GM21528 (cell line): ENCODE measurements around the gene ACTR6.
"Not testable (repeated sequence)": the region's sequence is repeated elsewhere in the genome, so short reads cannot be mapped to it uniquely, and the experiment has no call there.

Experiments used
- ATAC-seq: cut with Tn5 transposase; IDR thresholded peaks from one replicate; pipeline ENCODE4 v1.9.1; 2021; ENCODE audit warnings: mild to moderate bottlenecking, moderate library complexity; ENCODE audit not compliant: unreplicated experiment, low FRiP score

The ACTR6 gene

DNA sequence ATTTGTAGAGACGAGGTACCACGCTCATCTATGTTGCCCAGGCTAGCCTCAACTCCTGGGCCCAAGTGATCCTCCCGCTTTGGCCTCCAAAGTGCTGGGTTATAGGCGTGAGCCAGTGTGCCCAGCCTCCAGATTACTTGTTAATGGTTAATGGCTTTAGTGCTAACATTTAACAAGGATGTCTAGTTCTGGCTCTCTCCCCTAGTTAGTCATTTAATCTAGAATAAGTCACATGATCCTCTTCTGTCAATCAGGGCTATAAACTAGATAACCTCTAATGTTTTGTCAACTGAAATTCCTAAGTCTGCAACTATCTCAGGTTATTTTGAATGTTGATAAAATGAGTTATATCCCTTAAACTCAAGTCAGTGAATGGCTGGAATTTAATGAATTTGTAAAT, 15.7 kb downstream of the ACTR6 start:
- no peak for ATAC-seq

GRCh38 chr12:100219328-100220109, 18.9 kb downstream of the ACTR6 start:
- no peak for ATAC-seq

GRCh38 chr12:100221523-100221922, 20.9 kb downstream of the ACTR6 start:
- ATAC-seq: no peak

GRCh38 chr12:100222173-100222572, 21.6 kb downstream of the ACTR6 start:
- ATAC-seq: not testable (repeated sequence)

DNA sequence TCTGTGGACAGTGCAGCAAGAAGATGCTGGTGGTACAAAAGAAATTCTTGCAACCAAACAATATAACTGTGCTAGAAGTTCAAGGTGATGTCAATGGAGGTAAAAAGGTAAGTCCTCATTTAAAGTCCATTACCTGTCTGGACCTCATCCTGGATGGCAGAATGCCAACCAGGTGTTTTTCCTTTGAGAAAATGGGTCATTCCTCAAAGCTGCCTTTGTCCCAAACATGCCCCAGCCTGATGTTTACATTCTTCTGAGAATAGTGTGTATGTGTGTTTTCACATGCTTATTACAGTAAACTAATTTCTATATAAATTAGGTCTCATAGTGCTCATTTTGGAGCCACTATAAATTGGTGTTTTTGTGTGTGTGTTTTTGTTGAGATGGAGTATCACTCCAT, 24.9 kb downstream of the ACTR6 start:
- no peak for ATAC-seq

GRCh38 chr12:100229036-100229635, 28.5 kb downstream of the ACTR6 start:
- no peak for ATAC-seq

- no peak for ATAC-seq
Observed at GRCh38 chr12:100229876-100230275, 29.3 kb downstream of the ACTR6 start.

DNA sequence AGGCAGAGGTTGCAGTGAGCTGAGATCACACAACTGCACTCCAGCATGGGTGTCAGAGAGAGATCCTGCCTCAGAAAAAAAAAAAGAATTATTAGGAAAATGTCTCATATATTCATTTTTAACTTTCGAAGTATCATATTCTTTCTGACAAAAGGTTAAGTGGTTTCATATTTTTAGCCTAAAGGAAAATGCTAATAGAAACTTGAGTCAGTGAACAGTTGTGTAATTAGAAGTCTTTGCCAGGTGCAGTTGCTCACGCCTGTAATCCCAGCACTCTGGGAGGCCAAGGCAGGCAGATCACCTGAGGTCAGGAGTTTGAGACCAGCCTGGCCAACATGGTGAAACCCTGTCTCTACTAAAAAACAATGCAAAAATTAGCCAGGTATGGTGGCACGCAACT, 31.3 kb downstream of the ACTR6 start:
- not testable (repeated sequence) for ATAC-seq

DNA sequence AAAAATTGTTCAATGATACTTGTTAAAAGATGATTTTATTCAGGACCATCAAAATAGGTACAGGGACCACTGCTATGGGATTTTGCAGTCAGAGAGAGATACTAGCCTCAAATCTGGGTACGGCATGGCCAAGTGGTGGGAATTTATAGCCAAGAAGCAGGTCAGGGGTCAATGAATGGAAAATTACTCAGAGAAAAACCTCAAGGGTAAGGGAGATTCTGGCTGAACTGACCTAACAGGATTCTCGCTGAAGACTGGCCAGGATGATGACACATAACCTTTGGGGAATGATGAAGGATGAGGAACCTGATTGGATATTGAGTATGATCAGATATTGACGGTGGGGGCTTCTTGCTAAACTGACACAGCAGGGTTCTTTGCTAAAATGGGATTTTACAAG, 33.6 kb downstream of the ACTR6 start:
- ATAC-seq: no peak

DNA sequence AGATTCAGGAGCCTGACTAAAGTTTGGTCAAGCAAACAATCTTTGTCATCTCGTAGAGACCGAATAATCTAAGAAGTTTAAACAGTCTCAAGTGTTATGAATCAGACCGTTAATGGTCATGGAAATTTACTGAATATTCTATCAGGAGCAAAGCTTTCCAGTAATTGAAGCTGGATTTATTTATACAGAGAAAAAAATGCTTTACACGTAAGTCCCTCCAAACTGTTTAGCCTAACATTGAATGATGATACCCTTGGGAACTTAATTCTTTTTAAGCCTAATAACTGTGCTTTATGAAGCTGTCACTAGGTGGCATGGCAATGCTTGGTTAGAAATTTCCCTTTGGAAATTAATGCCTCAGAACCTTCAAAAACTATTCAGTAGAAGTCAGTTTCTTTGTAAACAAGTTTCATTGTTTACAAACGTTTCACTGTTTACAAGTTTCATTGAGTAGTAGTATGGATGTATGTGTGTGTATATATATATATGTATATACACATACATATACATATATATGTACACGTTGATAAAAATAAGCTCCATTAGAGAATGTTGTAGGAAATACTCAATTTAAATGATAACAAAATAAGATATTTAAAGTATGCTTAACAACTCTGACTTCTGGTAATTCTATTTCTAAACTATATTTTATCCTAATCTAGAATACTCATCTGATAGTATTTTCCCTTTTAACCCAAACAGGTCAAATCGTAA, 34.1 kb downstream of the ACTR6 start:
- ATAC-seq: no peak

DNA sequence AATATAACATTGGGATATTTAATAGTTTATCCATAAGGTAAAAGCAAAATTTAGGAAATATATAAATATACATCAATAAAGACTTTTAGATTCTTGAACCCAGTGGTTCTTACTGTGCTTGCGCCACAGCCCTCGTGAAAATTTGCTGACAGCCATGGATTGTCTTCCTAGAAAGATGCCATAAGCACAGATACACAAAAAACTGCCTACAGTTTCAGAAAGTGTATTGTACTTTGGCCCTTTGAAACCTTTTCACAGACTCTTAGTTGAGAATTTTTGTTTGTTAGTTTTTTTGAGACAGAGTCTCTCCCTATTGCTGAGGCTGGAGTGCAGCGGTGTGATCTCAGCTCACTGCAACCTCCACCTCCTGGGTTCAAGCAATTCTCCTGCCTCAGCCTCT, 38.2 kb downstream of the ACTR6 start:
- ATAC-seq: no peak

GRCh38 chr12:100239589-100239988, 39.0 kb downstream of the ACTR6 start:
- ATAC-seq: no peak

DNA sequence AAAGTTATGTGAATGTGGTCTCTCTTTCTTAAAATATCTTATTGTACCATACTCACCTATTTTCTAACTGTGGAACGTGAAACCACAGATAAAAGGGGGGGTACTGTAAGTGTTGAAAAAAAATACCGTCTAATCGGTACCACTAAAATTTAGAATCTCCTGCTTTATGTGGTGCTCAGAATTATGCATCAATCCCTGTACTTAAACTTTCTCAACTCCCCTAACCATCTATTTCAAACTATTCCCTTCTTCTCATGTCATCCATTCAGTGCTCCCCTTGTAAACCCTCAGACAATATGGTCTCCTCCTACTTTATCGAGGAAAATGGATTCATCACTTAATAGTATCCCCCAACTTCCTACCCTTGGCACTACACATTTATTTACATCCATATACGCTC, 42.5 kb downstream of the ACTR6 start:
- no peak for ATAC-seq

GRCh38 chr12:100247765-100248164, 47.1 kb downstream of the ACTR6 start:
- no peak for ATAC-seq

- no peak for ATAC-seq
Observed at GRCh38 chr12:100248886-100249285, 48.3 kb downstream of the ACTR6 start.

GRCh38 chr12:100249941-100250340, 49.3 kb downstream of the ACTR6 start:
- ATAC-seq: no peak

DNA sequence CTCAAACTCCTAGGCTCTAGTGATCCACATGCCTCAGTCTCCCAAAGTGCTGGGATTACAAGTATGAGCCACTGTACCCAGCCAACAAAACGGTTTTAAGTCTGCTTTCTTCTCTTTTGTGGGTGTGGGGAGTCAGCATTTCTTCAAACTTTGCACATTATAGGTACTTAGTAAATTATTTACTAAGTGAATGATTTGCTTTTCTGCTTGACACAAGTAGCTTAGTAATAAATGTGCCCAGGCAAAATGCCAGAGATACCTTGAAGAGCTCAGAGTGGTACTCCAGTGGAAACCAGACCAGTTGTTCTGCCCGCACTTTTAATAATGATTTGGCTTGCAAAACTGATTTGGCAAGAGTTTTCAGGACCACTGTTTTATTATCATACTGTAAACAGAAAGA, 51.3 kb downstream of the ACTR6 start:
- ATAC-seq: no peak

DNA sequence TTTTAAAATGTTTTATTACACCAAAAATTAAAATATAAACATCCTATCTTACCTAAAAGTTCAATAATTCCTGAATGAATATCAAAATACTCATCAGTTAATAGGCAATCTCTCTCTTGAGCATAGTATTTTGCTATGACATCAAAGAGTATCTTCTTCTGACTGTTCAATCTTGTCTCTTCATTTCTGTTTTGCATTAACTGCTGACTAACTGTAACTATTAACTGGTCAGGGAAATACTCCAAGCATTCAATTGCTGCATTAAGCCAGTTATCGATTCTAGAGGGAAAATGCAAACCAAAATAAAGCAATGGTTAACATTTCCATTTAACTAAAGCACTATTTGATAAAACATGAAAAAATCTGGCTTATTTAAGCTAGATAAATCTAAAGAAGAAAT, 52.8 kb downstream of the ACTR6 start:
- ATAC-seq: no peak

DNA sequence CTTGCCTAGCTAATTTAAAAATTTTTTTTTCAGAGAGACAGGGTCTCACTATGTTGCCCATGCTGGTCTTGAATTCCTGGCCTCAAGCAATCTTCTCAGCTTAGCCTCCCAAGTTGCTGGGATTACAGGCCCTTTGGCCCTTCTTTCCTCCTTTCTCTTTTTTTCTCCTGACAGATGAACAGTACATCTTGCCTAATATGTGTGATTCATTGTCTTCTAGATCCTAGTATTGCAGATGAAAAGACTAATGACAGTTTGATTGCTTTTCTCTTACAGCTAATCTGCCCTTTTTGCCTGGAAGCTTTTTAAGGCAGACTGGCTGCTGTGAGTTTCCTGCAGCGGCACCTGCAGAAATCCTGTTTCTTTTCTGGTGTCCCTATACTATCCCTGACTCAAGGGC, 54.3 kb downstream of the ACTR6 start:
- no peak for ATAC-seq

DNA sequence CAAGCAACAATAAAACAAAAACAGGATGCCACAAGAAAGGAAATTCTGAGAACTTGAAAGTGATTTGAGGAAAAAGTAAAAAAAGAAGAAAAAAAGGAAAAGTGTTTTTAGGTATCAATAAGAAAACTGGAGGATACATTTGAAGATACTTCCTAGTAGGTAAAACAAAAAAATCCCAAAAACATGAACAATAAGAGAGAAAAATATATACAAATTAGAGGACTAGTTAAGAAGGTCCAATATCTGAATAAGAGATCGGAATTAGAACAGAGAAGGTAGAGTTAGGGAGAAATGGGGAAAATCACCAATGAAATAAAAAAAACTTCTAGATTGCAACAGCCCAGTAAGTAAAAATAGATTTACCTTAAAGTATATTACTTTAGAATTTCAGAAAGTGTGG, 57.5 kb downstream of the ACTR6 start:
- no peak for ATAC-seq

DNA sequence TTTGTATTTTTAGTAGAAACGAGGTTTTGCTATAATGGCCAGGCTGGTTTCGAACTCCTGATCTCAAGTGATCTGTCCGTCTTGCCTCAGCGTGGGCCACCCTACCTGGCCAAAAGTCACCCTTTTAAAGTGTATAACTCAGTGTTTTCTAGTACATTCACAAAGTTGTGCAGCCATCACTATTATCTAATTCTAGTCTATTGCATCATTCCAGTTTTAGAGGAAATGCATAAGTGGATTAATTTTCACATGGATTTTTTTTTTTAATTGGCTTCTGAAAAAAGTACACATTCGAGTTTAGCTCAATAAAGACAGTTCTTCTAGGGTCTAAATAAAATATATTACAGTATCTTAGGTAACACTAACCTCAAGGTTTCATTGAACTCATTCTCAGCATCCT, 62.5 kb downstream of the ACTR6 start:
- ATAC-seq: no peak

- ATAC-seq: not testable (repeated sequence)
Observed at GRCh38 chr12:100265107-100265506, 64.5 kb downstream of the ACTR6 start.
